ENCODE measurements around the gene IRX4.

Gene IRX4

DNA sequence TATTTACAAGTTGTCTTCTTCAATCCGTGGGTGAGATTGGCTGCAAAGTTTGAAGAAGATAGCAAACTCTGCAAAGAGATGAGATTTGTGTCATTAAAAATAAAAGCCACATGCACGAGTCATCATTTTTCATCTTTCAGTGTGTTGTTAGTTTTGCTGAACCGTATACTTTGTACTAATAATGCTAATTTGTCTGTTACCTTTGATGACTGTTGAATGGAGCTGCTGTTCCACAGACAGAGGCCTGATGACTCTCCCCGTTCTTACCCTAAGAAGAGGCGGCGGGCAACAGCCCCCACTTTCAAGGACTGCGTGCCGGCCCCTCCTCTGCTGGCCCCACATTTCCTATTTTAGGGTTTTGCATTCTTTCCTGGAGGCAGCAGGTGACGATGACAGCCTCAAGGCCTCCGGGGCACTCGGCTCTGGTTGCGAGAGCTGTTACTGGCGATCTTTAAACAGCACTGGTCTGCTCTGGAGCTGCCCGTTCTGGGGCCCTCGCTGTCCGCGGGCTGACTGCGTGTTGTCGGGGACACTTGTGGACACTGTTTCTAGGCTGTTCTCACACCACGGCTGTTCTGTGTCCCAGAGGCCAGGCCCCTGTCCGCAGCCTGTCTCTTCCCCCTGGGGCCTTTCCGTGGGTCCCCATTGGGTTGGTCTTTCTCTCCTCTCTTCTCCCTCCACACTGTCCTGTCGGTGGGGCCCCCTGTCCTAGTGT, 46.4 kb downstream of the IRX4 start:
- DNase-seq: no peak
- no peak for ATAC-seq

DNA sequence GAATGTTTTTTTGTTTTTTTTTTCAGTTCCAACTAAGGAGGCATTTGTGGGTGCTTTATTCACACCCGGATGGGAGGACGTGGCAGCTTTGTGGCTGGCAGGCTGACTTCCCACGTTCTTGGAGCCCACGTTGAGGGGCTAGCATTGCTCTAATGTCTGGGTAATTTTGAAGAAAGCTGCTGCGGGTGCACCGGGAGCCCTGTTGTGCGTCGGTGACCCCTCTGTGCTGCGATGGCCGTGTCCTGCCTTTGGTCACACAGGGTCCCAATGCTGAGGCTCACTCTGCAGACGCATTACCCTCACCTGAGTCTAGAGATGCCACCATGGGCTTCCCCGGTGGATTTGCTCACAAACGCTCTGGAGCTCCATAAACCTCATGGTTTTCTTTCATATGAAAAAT, 47.3 kb downstream of the IRX4 start:
- ATAC-seq: no peak
- DNase-seq: no peak

DNA sequence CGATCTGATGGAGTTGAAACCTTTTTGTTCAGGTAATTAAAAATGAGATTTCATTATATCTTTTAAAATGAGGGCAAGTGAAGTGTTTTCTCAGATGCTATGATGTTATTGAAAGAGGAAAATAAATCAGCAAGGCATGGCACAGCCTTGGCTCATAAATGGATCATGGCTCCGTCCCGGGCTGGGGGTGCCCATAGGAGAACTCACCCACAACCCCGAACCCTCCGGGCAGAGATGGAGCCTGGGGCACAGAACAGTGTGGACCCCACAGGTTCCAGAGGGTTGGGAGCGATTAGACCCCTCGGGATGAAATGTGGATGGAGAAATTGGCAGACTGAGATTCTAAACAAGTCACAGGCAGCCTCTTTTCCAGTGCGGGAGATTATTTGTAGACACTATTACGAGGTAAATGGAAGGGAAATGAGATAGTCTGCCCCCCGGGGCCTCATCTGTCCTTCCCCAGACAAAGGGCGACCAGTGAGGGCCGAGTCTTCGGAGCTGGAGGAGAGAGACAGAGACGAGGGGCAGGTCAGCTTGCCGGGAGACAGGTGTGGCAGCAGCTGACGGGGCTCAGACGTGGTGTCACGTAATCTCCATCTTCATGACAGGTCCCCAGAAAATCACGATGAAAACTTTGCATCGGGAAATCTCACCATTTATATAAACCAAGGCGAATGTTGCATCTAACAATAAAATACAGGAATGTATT, 47.9 kb downstream of the IRX4 start:
- ATAC-seq (no peak), DNase-seq (no peak)

DNA sequence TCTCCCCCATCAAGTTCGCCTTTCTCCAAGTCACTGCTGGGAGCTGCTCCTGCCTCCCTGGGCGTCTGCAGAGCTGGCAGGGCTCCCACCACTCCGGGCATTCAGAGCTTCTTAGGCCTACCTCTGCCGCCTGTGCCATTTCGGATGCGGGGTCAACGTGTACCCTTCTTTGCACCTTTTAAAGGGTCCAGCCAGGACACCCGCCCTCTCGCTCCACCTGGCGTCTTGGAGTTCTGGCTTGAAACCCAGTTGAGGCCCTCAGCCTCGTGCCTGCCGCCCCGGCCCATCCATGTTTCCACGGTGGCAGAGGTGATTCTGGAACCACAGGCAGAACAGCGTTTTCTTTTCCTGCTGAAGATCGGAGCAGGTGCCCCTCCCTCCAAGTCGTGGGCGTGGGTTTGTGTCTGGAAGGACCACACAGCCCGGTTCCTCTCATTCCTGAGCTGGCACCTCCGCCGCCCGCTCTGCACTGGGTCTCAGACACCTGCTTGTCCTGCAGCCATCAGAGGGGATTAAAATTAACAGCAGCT, 48.6 kb downstream of the IRX4 start:
- ATAC-seq: no peak
- no peak for DNase-seq

DNA sequence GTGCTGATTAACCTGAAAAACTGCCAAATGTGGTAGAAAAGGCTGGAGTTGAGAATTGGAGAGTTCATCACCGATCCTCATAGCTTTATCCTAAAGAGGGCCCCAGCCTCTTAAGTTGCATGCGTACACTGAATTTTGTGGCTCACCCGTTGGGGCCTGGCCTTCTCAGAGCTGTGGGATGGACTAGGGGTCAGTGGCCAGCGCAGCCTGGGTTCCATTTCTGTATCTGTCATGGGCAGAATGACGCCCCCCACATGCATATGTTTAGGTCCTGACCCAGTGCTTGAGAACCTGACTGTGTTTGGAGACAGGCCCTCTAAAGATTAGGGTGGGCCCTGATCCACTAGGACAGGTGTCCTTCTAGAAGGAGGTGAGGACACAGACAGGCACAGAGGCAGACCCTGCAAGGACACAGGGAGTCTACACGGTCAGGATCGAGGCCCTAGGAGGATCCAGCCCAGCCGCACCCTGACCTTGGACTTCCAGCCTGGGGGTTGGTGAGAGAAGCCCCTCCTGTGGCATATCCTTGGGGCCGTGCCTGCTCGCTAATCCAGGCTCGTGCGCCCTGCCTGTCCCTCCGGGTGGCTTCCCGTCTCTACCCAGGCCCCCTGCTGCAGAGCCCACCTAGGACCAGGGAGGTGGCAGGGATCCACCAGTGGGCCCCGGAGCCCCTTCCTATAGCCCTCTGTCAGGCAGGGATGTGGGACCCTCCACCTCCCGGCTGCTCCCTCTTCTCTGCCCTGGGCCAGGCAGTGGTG, 49.3 kb downstream of the IRX4 start:
- no peak for DNase-seq
- ATAC-seq: no peak

DNA sequence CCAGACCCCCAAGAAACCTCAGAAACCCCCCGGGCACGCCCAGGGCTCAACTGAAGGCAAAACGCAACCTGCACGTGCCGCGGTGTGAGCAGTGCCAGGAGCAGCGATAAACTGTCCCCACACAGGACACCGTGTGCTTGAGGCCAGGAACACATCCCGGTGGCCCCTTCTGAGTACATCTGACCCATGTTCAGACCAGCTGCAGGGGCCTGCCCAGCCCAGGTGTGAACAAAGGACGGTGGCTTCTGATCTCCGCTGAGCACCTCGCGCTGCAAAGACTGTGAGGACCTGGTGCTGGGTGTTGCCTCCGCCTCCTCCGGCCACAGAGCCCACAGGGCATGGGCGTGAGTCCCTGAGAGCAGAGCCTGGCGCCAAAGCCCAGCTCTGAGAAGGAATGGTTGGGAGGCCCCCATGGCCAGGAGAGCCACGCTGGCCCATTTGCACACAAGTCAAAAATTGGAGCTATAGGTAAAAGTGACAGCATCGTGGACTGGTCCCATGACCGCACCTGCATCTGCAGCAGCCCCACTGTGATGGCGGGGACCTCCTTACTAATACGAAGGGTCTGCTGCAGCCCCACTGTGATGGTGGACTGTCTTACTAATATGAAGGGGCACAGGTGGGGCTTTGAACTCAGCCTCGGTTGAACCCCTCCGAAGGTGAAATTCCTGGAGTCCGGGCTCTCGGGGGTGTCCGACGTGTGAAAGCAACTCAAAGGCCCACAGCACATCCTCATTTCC, 50.0 kb downstream of the IRX4 start:
- ATAC-seq (no peak), DNase-seq (no peak)

DNA sequence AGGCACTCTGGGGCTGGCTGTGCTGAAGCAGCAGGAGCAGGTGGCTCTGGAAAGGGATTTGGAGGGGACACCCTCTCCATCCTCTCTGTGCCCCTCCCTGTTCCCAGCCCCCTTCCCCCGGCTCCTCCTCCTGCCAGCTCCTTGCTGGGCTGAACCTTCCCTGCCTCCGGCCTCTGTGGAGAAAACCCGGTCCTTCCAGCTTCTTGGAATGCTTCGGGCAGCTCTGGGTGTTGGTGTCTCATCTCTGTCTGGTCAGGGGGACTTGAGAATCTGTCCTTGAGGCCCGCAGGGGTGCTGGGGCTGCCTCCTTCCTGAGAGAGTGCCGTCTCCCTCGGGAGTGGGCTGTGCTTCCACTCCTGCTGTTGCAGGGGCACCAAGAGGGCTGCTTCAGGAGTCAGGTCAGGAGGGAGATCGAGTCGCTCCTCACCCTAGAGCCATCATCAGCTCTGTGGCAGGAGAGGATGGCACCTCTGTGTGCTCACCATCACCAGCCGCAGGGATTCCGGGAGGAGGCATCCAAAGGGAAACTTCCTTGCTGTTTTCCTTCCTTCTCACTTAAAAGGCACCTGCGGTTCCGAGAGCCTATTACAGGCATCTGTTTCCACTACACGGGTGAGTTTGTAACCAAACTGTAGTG, 50.9 kb downstream of the IRX4 start:
- no peak for ATAC-seq
- DNase-seq: no peak

DNA sequence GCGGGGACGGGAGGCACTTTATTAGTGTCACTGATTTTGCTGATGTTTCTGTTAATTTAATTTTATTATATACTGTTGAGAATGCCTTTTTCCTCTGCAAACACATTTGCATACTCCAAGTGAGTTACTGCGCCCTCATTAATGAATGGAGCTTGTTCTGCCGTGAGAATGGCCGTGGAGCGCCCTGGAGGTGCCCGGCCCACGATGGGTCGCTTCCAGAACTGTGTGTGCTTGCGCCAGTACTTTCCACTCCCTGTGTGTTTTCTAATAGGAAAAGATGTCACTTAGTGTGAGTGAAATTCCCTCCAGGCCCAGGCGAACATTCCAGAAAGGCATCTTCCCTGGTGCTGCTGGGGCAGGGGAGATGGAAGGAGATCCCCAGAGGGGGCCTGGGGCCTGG, 51.5 kb downstream of the IRX4 start:
- ATAC-seq: no peak

DNA sequence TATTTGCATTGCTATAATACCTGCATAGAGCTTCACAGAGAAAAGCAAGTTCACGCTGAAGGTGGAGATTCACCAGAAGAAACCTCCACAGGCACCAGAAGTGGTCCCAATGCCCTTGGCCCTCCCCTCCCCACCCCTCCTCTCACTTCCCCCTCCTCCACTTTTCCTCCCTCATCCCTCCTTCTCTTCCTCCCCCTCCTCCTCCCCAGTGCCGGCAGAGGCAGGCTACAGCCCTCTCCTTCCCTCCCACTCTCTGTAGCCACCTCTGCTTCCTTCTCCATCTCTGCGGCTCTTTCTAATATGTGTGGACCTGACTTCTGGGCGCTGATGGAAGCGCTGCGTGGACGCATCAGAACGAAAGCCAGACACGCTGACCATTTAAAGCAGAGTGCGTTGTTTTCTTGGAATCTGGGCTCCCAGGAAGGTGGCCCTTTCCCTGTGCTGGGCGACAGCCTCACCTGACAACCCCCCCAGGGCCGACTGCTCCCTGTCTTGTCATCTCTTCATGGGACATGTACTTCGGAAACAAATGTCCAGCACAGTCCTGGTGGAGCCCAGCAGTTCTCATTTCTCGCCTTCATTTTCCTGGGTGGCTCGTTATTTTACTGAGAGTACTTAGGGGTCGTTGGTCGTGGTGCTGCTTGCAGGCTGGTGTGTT, 52.0 kb downstream of the IRX4 start:
- ATAC-seq: no peak

More for the DNA sequence above, 51.5 kb downstream of the IRX4 start:
- DNase-seq: no peak

DNA sequence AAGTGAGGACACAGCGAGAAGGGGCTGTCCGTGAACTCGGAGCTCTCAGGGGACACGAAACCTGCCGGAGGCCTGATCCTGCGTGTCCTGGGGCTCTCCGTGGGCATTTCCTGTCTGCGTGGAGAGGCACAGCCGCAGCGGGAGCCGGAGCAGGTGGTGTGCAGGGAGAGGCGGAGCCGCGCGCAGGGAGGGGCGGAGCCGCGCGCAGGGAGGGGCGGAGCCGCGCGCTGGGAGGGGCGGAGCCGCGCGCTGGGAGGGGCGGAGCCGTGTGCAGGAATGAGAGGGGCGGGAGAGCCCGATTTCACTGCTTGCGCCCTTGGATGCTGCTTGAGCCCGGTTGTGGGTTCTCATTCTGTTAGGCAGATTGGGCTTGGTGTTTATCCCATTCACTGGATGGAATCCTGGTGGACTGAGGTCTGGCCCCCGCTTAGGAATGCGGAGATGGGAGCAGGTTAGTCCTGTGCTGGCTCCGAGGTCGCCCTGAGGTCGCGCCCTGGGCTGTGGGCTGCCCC, 54.8 kb downstream of the IRX4 start:
- ATAC-seq: peak; percentile 30
- no peak for DNase-seq

More for the DNA sequence above, 52.0 kb downstream of the IRX4 start:
- no peak for DNase-seq
